NCI-H128 (cell line): ENCODE measurements around the gene SLC6A12.
"Not testable (repeated sequence)": the region's sequence is repeated elsewhere in the genome, so short reads cannot be mapped to it uniquely, and the experiment has no call there.

Experiments
- DNase-seq: peaks from one replicate; lab custom pipeline; 2025; ENCODE audit not compliant: unreplicated experiment; lab: John Stamatoyannopoulos, UW

Gene SLC6A12

DNA sequence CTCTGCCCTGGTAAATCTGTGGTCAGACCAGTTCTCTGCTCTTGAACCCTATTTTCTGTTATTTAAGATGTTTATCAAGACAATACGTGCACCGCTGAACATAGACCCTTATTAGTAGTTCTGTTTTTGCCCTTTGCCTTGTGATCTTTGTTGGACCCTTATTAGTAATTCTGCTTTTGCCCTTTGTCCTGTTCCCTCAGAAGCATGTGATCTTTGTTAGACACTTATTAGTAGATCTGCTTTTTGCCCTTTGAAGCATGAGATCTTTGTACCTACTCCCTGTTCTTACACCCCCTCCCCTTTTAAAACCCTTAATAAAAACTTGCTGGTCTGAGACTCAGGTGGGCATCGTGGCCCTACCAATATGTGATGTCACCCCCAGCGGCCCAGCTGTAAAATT, 22.0 kb upstream of the SLC6A12 start:
- not testable (repeated sequence) for DNase-seq

DNA sequence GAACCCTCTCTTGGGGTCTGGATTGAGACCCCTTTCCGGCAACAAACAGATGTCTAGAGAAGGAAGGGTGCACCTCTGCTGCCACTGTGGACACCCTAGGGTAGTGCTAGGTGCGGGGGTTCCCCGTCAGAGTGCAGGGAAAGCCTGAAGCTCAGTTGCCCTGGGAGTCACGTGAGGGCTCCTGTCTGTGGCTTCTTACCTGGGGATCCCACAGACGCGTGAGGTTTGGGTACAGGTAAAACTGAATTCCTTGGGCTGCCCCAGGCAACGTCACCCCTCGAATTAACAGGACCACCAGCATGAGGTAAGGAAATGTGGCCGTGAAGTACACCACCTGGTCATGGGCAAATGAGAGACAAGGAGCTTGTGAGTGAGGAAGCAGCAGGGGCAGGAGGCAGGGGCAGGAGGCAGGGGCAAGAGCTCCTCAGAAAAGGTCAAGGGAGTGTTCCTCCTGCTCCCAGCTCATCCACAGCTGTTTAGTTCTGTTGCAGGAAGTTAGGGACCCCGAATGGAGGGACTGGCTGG, 21.0 kb upstream of the SLC6A12 start:
- no peak for DNase-seq

DNA sequence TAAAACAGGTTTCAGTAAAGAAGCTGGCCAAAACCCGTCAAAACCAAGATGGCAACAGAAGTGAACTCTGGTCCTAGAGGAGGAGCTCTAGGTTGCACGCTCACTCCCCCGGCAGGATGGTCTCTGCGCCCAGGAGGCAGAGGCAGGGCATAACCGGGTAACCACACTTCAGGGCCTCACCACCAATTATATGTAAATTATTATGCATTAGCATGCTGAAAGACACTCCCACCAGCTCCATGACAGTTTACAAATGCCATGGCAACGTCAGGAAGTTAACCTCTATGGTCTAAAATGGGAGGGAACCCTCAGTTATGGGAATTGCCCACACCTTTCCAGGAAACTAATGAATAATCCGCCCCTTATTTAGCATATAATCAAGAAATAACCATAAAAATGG, 20.1 kb upstream of the SLC6A12 start:
- DNase-seq: no peak

DNA sequence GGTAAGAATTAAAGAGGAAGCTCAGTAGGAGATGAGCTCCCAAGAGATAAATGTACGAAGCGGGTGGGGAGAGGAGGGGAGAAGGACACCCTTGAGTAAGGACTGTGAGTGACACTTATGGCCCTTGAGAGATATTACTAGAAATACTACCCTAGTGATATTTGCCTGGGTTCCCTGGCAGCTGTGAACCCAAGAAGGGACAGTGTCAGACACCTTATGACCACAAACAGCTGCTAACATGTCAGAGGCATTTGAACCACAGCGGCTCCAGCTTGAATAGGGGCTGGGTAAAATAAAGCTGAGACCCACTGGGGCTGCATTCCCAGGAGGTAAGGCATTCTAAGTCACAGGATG, 19.6 kb upstream of the SLC6A12 start:
- DNase-seq: no peak

DNA sequence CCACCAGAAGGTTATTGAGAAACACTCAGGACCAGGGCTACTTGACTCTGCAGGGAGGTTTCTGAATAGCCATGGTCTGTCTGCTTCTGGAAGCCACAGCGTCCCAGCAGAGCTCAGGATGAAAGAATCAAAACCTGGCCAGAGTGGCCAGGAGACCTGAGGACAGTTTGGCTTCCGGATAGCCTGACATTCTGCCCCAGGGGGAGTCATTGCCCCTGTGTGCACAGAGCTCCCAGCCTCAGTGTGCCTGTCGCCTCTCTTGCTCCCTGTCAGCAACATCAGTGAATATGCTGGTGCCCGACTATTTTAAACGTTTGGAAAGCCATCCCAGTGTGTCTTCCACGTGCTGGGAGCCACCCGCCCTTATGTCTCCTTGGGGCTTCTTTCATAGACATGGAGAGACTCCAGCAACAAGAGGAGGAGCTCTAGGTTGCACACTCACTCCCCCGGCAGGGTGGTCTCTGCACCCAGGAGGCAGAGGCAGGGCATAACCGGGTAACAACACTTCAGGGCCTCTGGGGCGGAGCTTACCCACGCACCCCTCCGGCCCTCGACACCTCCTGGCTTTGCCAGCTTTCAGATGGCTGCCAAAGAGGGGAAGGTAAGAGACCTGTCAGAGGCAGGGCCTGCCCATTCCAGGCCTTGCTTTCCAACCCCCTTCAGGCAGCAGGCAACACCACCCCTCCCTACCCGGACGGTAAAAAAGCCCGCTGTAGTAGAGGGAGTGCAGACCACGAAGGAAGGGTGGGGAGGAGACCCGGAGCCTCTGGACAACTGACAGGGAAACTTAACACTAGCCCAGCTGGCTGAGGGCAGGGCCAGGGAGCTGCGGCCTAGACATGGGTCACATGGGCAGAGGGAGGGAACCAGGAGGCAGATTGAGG, 19.0 kb upstream of the SLC6A12 start:
- no peak for DNase-seq

DNA sequence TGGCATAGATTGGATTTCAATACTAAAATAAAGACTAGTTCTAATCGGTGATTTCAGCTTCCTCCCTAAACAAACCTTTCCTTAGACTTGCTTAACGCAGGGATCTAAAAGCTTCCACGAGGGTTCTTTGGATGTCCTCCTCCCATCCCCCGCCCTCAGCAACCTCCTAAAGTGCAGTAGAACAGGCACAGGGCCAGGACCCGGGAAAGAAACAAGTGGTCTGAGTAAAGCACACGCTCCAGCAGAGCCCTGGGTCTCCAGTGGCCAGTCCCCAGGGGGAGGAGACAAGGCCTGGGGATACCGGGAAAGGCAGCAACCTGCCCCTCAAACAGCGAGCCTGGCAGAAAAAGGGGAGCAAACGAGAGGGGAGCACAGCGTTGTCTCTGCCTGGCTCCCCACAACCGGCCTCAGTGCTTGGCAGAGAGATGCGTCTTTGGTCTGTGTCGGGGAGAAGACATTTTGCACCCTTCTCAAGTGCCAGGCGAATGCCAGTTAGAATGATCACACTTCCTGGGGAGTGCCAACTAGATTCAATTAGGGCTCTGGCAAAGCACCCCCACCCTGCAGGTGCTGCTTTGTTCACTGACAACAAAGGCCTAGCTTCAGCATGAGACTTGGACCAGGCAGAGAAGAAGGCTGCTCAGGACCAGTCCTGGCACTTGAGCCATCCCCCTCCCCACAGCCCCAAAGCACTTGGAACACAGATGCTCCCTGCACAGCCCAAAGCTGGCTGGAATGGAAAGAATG, 17.1 kb upstream of the SLC6A12 start:
- no peak for DNase-seq

DNA sequence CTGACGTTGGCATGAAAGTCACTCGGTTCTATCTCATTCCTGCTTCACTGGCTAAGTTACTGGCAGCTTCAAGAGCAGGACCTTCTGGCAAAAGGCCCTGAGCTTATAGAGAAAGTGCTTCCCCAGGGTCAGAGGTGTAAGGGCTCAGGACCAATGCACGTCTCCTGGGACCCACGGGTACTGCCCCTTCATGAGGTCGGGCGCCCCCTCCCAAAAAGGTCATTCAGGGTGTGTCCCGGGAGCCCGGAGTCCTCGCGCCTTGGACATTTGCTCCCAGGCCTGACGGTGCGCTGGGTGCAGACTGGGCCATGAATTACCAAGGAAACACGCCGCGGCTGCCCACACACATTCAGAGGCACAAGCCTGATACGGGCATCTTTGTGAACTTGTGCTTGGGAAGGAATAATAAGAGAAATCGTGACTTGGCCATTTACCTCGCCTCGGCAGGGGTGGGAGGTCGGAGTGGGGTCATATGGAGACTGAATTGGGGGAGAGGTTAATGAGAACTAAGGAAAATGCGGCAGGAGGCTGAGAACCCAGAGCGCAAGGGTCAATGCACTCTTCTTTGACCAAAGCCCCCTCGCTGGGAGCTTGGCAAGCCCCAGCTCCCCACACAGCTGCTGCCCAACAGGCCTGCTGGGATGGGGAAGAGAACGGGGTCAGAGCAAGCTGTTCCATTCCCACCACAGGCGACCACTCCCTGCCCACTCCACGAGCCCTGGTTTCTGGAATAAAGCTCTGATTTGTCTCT, 15.7 kb upstream of the SLC6A12 start:
- no peak for DNase-seq

DNA sequence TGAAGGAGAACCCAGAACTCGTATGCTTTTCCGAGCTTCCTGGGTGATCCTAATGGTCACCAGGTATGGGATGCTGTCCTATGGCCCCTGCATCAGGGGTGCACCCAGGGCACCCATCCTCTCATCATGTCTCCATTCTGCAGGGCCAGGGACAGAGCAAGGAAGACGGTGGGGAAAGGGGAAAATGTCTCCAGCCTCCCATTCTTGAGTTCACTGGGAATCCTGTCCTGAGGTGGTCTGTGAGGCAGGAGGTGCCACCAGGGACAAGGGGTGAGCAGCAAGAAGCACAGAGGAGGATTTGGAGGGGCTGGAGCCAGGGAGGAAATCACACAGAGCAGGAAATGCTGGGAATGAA, 14.9 kb upstream of the SLC6A12 start:
- no peak for DNase-seq

DNA sequence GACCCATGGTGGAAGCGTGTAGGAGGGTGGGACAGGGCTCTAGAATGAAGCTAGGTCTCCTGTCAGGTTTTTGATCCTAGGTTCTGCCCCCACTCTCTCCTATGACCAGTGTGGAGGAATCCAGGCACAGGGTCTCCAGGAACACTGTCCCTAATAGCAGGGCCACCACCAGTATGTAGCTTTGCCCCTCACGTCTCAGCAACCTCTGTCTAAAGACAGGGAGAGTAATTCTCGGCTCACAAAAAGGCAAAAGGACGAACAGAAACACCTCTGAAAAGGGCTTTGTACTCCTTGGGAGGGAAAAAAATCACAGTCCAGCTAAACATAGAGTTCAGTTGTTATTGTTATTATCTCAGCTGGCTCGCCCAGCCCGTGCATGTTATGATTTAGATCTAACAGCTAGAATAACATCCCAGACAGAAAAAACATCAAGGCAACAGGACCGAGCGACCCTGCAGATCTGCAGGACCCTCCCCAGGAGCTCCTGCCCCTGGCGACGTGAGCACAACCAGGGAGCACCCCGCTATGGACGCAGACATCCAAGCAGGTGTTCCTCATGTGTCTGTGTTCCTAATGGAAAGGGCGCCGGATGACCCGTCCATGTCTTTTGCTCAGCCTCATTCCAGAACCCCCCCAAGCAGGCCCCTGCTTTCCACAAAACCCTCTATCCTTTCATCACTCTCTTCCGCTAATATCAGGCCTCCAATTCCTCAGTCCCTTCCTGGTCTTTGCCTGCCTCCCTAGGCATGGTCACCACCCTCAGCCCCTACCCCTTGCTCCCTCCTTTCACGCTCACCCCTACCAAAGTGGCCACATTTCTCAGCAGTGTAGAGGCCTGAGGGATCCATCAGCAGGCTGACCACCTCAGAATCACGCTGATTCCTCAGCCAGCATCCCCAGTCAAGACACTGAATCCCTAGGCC, 14.2 kb upstream of the SLC6A12 start:
- no peak for DNase-seq

DNA sequence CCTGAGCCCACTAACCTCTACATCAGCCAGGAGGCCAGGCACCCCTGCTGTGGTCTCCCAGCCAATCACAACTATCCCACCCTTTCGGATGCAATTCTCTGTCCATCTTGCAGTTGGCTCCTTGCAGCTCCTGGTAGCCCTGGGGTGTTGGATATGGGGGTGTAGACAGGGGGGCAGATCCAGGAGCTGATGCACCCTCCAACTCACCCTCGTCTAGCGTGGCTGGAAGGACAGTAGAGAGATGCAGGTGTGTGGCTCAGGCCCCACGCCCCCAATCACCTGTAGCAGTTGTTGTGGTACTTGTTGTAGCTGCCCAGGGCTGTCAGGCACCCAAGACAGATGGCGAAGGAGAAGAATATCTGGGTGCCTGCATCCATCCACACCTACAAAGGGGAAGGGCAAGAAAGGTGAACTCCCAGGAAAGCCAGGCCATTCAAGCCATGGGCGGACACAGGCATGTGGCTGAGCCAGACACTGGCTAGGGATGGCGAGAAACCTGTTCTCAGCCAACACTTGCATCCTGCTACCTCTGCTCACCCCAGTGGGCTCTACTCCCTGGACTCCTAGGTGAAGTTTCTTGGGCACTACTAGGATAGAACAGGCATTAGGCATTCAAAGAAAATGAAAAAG, 13.4 kb upstream of the SLC6A12 start:
- DNase-seq: no peak

DNA sequence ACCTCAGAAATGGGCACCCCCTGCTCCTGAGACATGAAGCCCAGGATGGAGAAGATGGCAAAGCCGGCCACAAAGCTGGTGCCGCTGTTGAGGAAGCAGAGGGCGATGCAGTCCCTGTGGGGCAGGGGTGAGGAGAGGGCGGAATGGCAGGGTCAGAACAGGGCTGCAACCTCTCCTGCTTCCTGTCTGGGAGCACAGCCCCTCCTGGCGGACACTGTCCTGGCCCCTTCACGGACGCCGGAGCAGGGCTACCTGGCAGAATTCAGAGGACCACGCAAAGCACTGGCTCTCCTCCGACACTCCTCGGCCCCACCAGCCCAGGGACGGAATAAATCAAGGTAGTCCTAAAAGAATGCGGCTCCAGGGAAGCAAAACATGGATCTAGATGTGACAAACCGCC, 12.4 kb upstream of the SLC6A12 start:
- DNase-seq: no peak

DNA sequence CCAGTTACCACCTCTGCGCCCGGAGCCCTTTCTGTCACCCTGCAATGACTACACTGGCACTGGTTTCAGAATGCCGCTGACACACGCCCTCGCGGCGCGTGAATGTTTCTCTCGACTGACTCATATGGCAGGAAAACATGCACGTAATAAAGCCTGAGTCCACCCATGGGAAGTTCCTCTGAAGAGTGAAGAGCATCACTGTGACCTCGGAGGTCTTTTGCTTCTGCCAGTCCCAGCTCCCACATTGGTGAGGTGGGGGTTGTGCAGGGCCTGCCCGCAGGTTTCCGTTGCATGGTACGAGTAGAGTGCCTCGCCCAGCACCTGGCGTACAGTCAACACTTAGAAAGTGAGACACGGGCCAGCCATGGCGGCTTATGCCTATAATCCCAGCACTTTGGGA, 11.1 kb upstream of the SLC6A12 start:
- DNase-seq: no peak

DNA sequence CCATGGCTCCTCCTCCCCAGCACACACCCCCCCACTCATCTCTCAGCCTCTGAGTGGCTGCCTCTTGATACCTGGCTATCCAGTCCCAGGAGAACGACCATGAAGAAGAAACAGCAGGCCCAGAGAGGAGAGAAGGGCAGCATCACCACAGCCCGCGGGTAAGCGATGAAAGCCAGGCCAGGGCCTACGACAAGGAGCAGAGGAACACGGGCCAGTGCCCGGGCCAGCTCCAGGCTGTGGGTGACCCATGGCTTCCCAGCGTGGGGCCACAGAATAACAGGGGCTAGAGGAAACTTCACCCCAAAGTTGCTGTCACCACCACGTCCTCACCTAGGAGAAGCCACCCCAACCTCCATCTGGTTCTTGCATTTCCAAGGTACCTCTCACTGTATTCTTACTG, 10.4 kb upstream of the SLC6A12 start:
- no peak for DNase-seq

DNA sequence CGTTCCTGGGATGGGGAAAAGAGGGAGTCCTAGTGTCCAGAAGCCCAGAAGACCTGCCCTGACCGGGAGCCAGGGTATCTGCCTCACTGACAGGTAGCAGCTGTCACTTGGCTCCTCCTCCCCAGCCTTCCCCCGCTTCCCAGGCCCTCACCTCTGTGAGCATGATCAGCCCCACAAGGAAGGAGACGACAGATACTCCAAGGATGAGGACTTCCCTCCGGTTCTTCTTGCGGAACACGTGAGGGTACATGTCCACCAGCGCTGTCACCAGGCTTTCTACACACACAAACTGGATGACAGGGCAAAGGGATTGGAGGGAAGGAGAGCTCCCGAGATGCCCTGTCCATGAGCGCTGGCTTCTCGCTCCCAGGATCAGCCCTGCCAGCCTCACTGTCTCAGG, 9.9 kb upstream of the SLC6A12 start:
- DNase-seq: no peak

DNA sequence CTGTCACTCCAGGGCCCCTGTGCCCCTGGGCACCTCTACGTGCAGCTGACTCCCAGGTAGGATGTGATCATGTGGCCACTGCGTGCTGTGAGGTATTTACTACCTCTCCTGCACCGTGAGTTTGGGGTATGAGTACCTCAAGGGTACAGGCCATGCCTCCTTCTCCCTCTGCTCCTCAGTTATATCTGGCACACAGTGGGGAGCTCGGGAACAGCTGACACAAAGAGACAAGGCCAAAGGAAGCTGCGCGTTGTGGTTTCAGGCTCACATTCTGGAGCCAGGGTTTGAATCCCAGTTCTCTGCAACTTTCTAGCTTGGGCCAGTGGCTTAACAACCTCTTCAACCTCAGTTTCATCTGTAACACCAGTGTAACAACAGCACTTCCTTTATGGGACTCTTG, 7.8 kb upstream of the SLC6A12 start:
- no peak for DNase-seq

DNA sequence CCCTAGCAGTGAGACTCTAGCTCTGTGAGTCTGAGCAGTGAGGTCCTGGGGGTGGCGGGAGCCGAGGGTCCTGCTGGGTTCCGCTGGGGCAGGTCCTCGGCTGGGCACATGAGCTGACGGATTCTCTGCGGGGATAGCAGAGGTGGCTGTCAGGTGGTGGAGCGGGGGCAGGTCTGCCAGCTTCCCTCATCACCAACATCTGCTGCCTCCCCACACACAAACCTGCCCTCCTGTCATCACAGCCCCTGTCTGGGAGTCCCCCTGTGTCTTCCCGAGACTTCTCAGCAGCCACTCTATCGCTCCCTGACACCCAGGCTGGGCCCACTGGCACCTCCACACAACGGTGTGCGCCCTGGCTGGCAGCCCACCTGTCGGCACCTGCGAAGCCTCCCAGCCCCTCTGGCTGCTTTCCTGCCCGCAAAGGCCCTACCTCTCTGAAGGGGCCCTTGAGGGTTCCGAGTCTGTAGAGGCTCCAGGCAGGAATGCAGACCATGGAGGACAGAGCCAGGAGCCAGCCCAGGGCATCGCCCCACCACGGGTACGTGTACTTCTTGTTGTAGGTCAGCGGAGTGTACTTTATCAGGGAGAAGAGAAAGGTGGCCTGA, 7.1 kb upstream of the SLC6A12 start:
- no peak for DNase-seq

DNA sequence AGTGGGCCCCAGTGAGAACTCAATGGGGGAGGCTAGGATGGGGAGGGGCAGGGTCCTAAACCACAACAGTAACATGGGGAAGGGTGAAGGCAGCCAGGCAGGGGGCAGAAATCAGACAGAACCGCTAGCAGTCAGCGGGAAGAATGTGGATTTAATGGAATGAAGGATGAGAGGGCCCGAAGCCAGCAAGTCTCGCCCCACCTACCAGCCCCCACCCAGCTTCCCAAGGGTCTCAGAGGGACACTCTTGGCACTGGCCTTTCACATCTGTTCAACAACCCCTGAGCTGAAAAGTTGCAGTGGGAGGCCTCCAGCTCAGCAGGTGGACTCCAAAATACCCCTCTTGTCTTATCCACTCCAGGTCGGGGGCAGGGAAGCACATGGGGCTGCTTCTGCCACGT, 6.5 kb upstream of the SLC6A12 start:
- DNase-seq: no peak

DNA sequence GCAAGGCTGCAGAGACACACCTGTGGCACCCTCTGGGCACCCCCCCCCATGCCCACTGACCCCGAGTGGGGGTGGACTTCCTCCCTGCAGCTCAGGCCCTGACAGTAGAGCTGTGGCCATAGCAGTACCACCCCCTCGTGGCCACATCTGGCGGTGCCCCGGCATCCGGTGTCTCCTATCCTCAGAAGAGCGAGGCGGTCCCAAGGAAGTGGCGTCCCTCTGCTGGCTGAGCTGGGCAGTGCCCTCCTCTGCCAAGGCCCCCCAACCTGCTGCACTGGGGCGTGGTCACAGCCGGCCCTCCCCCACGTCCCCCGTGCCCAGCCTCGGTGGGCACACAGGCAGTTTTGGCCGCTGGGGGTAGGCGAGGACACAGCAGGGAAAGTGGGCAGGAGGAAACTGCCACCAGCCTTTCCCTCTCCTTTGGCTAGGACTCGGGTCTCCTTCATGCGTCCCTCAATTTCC, 6.0 kb upstream of the SLC6A12 start:
- DNase-seq: no peak

DNA sequence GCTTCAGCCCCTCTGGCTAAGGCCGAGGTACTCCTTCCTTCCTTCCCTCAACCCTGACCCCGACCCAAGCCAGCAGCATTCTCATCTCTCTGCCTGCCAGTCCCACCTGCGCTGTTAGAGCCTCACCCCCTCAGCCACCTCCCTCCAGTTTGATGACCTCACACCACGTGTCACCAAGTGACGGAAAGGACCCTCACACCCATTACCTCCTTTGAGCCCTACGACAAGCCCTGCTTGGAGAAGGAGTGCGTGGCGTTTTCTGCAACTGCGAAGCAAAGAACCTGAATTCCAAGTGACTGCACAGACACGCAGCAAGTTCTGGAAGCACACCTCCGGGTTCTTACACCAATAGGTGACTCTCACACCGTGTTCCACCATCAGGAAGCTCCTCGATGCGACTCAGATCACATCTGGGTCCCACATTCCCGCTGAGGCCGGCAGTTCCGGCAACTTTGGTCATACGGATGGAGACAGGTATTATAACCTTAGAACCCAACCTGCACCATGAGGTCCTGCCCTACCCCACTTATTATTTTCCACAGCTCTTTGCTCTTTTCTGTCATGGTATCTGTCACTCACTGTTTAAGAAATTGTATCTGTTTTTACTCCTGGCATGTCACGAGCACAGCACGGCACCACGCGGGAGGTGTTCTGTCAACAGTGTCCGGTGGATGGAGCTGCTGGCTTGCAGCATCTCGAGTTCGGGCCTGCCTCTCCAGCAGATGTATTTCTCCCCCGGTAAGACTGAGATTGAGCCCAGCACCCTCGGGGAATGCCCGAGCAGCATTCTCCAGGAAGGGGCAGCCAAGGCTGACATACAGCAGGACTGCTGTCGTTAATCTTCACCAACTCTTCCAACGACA, 5.0 kb upstream of the SLC6A12 start:
- no peak for DNase-seq
